Lung (tissue), 12 donors: ENCODE measurements around the gene TMEM184C. TPM values are rescaled to one million over a fixed set of nuclear protein-coding genes. Genes with fewer than 3 reads are reported as not detected.

Experiments
- ATAC-seq: fragments of 200-7000 bp; cut with Tn5 transposase; one replicate; pipeline ENCODE4 v1.9.1; 2020; ENCODE audit warnings: moderate number of reproducible peaks; ENCODE audit not compliant: insufficient read depth, low FRiP score
- DNase-seq, 3 donors: peaks; one replicate each; pipeline ENCODE4 v3.0.0-alpha.2; 2013 to 2017
- H3K27ac ChIP-seq, 2 donors: one replicate each; pipeline ENCODE4 v1.5.1; 2013; ENCODE audit warnings: mild to moderate bottlenecking in 2 of 2, moderate library complexity in 2 of 2, control low read depth in 1 of 2, inconsistent platforms in 1 of 2, low read depth in 1 of 2, low read length in 1 of 2
- H3K27me3 ChIP-seq, 3 donors: one replicate each; pipeline ENCODE4 v1.5.1; 2013; ENCODE audit warnings: low read length in 2 of 3; ENCODE audit not compliant: control insufficient read depth in 3 of 3, insufficient read depth in 3 of 3
- H3K36me3 ChIP-seq, 4 donors: one replicate each; pipeline ENCODE4 v1.5.1; 2013; ENCODE audit warnings: low read length in 4 of 4, mild to moderate bottlenecking in 1 of 4, moderate library complexity in 1 of 4; ENCODE audit not compliant: control insufficient read depth in 4 of 4, insufficient read depth in 4 of 4
- H3K4me1 ChIP-seq, 5 donors: one replicate each; pipeline ENCODE4 v1.5.1; 2013; ENCODE audit warnings: low read length in 5 of 5, mild to moderate bottlenecking in 2 of 5, moderate library complexity in 1 of 5; ENCODE audit not compliant: control insufficient read depth in 5 of 5, insufficient read depth in 5 of 5
- H3K4me3 ChIP-seq: one replicate; pipeline ENCODE4 v1.5.1; 2013; ENCODE audit warnings: mild to moderate bottlenecking, control low read depth, moderate library complexity
- H3K9ac ChIP-seq, 2 donors: one replicate each; pipeline ENCODE4 v1.5.1; 2013; ENCODE audit warnings: low read length in 2 of 2, control low read depth in 1 of 2; ENCODE audit not compliant: insufficient read depth in 1 of 2
- H3K9me3 ChIP-seq, 4 donors: one replicate each; pipeline ENCODE4 v1.5.1; 2013; ENCODE audit warnings: low read length in 3 of 4, mild to moderate bottlenecking in 1 of 4, moderate library complexity in 1 of 4; ENCODE audit not compliant: control insufficient read depth in 4 of 4, insufficient read depth in 3 of 4
- CTCF ChIP-seq: IDR thresholded peaks from 2 replicates; pipeline ENCODE4 v1.5.1; 2012; ENCODE audit warnings: mild to moderate bottlenecking; ENCODE audit errors: control extremely low read depth, extremely low read depth
- WGBS, 2 donors: extraction: QIAGEN DNeasy Blood & Tissue Kit; methylation state at CpG; one replicate each; pipeline ENCODE4 v1.1.7; 2013; 5-methylcytosine and 5-hydroxymethylcytosine counted together
- polyA plus RNA-seq, 2 donors: library from polyadenylated mRNA; stranded (reverse); fragments of 200-250 nt; gene quantifications; one replicate each; pipeline ENCODE4 v1.2.1, GENCODE V29; 2013
- total RNA-seq, 2 donors: library from RNA; depleted of rRNA in 1 of 2; stranded (reverse); fragments of >200 nt in 1 of 2; gene quantifications; one replicate each; pipeline ENCODE4 v1.2.1, GENCODE V29; 2014 to 2021
- donor health status: control.
- donor health status: control.
- donor health status: Bipolar disorder and iron deficiency.
- donor health status: healthy.
- donor health status: DM: yes; HTN: yes; CAD: no.

The TMEM184C gene
- total and polyA plus RNA-seq, 4 donors: 4.3 to 33.7 (median 23.8) TPM

GRCh38 chr4:147717878-147718277 is 100.7 kb downstream of the TMEM184C start:
- H3K4me3 ChIP-seq: no peak overlapping the region
- no peak overlapping the region for H3K27ac ChIP-seq
- no peak overlapping the region for H3K9ac ChIP-seq
- ATAC-seq: no peak
- no peak for TF ChIP-seq CTCF
- no peaks in the 10 kb centered on the region for H3K27me3 ChIP-seq
- no peaks in the 10 kb centered on the region for H3K4me1 ChIP-seq
- 60 to 74% methylated on average over 1 of the region's 1 CpG for WGBS, 2 donors
- H3K36me3 ChIP-seq: no peaks in the 10 kb centered on the region
- H3K9me3 ChIP-seq: no peaks in the 10 kb centered on the region
- DNase-seq: no peak

Other genes with a start within 250 kb of the TMEM184C start
- 10 to 100 TPM; 18.2 to 99.7 TPM for gene EDNRA, start 136.3 kb upstream of the TMEM184C start, total RNA-seq
- gene EDNRA, start 136.3 kb upstream of the TMEM184C start, polyA plus RNA-seq: 1 to 10 TPM; 3.7 to 4.0 TPM
- 10 to 100 TPM in 1 of 2 donors, 1 to 10 TPM in 1; 8.0 to 23.9 TPM for gene PRMT9, start 66.8 kb downstream of the TMEM184C start, total RNA-seq
- 1 to 10 TPM; 4.1 to 5.3 TPM for gene PRMT9, start 66.8 kb downstream of the TMEM184C start, polyA plus RNA-seq
- 10 to 100 TPM; 23.6 to 25.0 TPM for gene ARHGAP10, start 114.7 kb downstream of the TMEM184C start, total RNA-seq
- 10 to 100 TPM in 1 of 2 donors, 1 to 10 TPM in 1; 9.1 to 11.4 TPM for gene ARHGAP10, start 114.7 kb downstream of the TMEM184C start, polyA plus RNA-seq